ENCODE data around the gene CANT1.

The CANT1 gene

GRCh38 chr17:78996781-78997201 lies 12.8 kb downstream of the CANT1 start:
- H3K9me3 ChIP-seq (ENCODE audit: low read length): peaks cover 7% of the 10 kb centered on the region
- no peaks in the 10 kb centered on the region for H3K4me1 ChIP-seq (ENCODE audit: insufficient read depth, low read length)
- H2AFZ ChIP-seq (ENCODE audit: low read depth, low read length): no peak overlapping the region
- H3K27me3 ChIP-seq (ENCODE audit: insufficient read depth, low read length): no peaks in the 10 kb centered on the region
- H3K36me3 ChIP-seq (ENCODE audit: insufficient read depth, low read length): peaks cover 61% of the 10 kb centered on the region
- H3K4me3 ChIP-seq (ENCODE audit: low read length): no peak overlapping the region

DNA sequence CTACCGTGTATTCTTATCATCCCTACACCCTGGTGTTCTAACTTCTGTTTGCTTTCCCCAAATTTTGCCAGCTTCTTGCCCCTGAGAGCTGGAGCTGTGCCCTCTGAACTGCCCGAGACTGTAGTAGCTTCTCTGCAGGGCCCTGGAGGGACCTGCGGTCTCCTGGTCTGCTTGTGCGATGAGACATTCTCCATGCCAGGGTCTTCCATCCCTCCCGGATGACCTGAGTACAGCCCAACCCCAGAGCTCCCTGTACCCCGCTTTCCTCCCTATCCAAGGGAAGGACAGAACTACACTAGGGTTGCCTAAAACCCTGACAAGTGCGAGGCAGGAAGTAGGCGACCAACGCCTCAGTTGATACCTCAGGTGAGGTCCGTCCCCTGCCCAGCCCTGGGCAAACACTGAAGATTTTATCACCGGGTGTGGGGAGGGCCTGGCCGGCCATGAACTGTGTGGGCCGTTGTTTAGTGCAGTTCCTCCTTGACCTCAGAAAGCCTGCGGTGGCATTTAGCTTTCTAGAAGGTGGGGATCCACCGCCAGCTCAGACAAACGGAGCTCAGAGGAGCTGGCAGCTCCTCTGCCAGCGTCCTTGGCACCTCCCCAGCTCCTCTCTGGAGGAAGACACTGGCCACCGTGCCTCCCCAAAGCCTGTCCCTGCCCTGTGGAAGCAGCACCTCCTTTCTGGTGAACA lies 13.7 kb downstream of the CANT1 start:
- Histone ChIP-seq H3K9me3 (ENCODE audit: low read length) (peaks cover 7% of the 10 kb centered on the region), H3K36me3 (ENCODE audit: insufficient read depth, low read length) (peaks cover 70% of the 10 kb centered on the region), H3K27me3 (ENCODE audit: insufficient read depth, low read length) (no peaks in the 10 kb centered on the region), H3K4me3 (ENCODE audit: low read length) (no peak overlapping the region), H3K4me1 (ENCODE audit: insufficient read depth, low read length) (no peaks in the 10 kb centered on the region), H2AFZ (ENCODE audit: low read depth, low read length) (no peak overlapping the region)

GRCh38 chr17:78995022-78995760 lies 14.4 kb downstream of the CANT1 start:
- Histone ChIP-seq H3K9me3 (ENCODE audit: low read length) (peaks cover 10% of the 10 kb centered on the region), H2AFZ (ENCODE audit: low read depth, low read length) (no peak overlapping the region), H3K27me3 (ENCODE audit: insufficient read depth, low read length) (no peaks in the 10 kb centered on the region), H3K4me1 (ENCODE audit: insufficient read depth, low read length) (no peaks in the 10 kb centered on the region), H3K36me3 (ENCODE audit: insufficient read depth, low read length) (peaks cover 73% of the 10 kb centered on the region), H3K4me3 (ENCODE audit: low read length) (no peak overlapping the region)

DNA sequence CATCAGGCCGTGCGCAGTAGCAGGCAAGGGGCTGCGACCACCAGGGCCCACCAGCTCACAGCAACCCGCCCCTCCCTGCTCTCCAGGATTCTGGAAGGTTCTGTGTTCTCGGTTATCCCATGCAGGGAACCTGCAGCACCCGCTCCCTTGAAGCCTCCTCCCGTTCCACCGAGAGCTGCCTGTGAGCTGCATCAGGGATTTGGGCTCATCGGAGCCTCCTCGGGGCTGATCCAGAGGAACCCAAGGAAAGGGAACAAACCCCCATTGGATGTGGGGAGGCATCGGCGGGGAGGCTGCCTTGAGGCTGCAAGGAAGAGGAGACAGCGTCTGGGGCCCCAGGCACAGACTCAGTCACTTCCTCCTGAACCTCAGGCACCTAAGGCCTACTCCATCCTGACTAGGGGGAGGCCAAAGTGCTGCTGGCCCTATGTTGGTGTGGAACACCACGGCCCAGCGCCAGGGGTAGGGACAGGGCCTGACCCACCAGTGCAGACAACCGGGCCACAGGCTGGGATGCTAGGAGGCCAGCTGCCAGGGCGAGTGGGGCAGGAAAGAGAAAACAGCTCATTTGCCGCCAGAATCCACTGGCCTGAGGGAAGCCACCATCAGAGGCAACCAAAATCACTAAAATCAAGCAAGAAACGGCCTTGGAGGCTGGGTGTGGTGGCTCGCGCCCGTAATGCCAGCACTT lies 15.4 kb downstream of the CANT1 start:
- Histone ChIP-seq H2AFZ (ENCODE audit: low read depth, low read length) (no peak overlapping the region), H3K9me3 (ENCODE audit: low read length) (peaks cover 10% of the 10 kb centered on the region), H3K36me3 (ENCODE audit: insufficient read depth, low read length) (peaks cover 70% of the 10 kb centered on the region), H3K4me1 (ENCODE audit: insufficient read depth, low read length) (no peaks in the 10 kb centered on the region), H3K4me3 (ENCODE audit: low read length) (no peak overlapping the region), H3K27me3 (ENCODE audit: insufficient read depth, low read length) (no peaks in the 10 kb centered on the region)

GRCh38 chr17:78993241-78993956 lies 16.2 kb downstream of the CANT1 start:
- no peak overlapping the region for H3K4me3 ChIP-seq (ENCODE audit: low read length)
- H3K36me3 ChIP-seq (ENCODE audit: insufficient read depth, low read length): peaks cover 68% of the 10 kb centered on the region
- peaks cover 10% of the 10 kb centered on the region for H3K9me3 ChIP-seq (ENCODE audit: low read length)
- H3K27me3 ChIP-seq (ENCODE audit: insufficient read depth, low read length): no peaks in the 10 kb centered on the region
- no peak overlapping the region for H2AFZ ChIP-seq (ENCODE audit: low read depth, low read length)
- no peaks in the 10 kb centered on the region for H3K4me1 ChIP-seq (ENCODE audit: insufficient read depth, low read length)

DNA sequence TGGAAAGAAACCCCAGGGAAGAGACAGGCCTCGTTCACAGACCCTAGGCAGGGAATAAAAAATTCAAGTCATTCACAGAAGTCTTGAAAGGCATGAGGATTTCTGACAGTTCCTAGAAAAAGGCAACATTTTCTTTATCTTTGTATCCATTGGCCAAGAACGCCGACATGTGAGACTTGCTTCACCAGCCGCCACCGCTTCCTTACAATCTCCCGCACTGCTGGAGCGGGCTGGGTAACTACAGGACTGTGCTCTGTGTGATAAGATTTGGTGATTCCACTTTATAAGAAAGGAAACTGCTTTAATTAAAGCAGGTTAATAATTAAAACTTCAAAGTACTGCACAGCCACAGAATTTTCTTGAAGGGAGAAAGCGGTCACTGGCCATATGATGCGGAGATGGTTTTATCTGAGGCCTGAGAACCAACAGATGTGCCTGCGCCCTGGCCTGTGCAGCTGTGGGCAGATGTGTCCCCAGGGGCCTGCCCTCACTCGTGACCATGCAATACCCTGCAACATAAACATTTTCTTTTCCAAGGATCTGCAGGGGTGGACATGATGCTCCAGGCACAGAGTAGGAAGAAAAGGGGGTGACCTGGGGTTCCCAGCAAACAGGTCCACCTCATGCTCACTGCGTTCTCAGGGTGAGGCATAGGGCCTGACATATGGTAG lies 16.9 kb downstream of the CANT1 start:
- H2AFZ ChIP-seq (ENCODE audit: low read depth, low read length): no peak overlapping the region
- H3K9me3 ChIP-seq (ENCODE audit: low read length): peaks cover 10% of the 10 kb centered on the region
- no peaks in the 10 kb centered on the region for H3K27me3 ChIP-seq (ENCODE audit: insufficient read depth, low read length)
- H3K4me3 ChIP-seq (ENCODE audit: low read length): no peak overlapping the region
- peaks cover 61% of the 10 kb centered on the region for H3K36me3 ChIP-seq (ENCODE audit: insufficient read depth, low read length)
- no peaks in the 10 kb centered on the region for H3K4me1 ChIP-seq (ENCODE audit: insufficient read depth, low read length)

DNA sequence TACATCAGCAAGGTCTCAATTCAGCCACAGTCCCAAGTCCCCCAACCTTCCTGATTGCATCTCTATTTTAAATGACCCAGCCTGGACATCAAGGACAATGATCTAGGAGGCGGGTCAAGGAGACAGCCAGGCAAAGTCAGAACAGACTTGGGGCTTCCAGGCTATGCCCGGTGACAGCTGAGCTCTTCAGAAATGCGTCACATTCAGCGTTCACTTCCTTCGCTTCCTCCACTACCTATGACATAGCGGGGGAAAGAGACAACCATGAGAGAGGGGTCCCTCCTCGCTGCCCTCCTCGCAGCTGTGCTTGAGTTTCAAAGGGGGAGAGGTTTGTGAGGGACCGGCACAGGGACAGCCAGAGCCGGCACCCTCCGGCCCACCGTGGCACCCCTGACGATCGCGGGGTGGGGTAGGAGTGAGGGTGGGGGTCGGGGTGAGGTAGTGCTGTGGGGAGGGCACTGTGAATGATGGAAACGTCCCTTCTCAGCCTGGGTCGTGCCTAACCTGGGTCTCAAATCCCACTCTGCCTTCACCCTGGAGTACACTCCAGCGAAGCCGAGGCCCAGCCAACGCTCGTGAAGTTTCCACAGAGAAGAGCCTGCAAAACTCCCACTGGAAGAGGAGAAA lies 17.5 kb downstream of the CANT1 start:
- H2AFZ ChIP-seq (ENCODE audit: low read depth, low read length): no peak overlapping the region
- H3K27me3 ChIP-seq (ENCODE audit: insufficient read depth, low read length): no peaks in the 10 kb centered on the region
- H3K36me3 ChIP-seq (ENCODE audit: insufficient read depth, low read length): peaks cover 57% of the 10 kb centered on the region
- H3K4me3 ChIP-seq (ENCODE audit: low read length): no peak overlapping the region
- H3K9me3 ChIP-seq (ENCODE audit: low read length): peaks cover 10% of the 10 kb centered on the region
- H3K4me1 ChIP-seq (ENCODE audit: insufficient read depth, low read length): peaks cover under 1% of the 10 kb centered on the region

DNA sequence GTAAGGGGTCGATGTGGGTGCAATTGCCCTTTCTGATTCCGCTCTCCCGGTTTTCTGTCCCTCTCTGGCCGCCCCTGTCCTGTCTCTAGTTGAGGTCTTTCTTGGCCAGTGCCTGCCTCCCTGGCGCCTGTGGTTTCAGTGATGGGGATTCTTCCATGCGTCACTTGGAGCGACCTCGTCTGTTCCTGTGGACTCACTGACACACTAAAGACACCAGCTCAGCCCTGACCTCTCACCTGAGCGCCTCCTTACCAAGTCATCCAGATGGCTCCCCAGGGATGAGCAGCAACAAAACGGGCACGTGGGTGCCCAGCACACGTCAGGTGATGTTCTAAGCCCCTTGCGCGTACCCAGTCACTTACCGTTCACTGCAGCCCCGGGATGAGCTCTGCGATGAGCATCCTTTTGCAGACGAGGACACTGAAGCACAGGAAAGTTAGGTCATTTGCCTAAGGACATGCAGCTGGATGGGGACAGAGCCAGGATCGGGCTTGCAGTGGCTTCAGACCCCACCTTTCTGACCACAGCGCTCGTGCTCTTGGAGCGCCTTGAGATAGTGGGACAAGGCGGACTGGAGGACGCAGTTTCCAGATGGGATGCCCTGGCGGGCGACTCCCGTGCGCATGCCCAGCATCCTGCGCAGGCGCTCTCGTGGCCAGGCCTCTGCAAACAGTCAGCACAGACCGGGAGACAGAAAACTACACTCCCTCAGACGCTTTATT lies 18.4 kb downstream of the CANT1 start:
- peaks cover 48% of the 10 kb centered on the region for H3K36me3 ChIP-seq (ENCODE audit: insufficient read depth, low read length)
- H3K27me3 ChIP-seq (ENCODE audit: insufficient read depth, low read length): no peaks in the 10 kb centered on the region
- H2AFZ ChIP-seq (ENCODE audit: low read depth, low read length): no peak overlapping the region
- peaks cover 10% of the 10 kb centered on the region for H3K9me3 ChIP-seq (ENCODE audit: low read length)
- no peak overlapping the region for H3K4me3 ChIP-seq (ENCODE audit: low read length)
- H3K4me1 ChIP-seq (ENCODE audit: insufficient read depth, low read length): peaks cover 9% of the 10 kb centered on the region

DNA sequence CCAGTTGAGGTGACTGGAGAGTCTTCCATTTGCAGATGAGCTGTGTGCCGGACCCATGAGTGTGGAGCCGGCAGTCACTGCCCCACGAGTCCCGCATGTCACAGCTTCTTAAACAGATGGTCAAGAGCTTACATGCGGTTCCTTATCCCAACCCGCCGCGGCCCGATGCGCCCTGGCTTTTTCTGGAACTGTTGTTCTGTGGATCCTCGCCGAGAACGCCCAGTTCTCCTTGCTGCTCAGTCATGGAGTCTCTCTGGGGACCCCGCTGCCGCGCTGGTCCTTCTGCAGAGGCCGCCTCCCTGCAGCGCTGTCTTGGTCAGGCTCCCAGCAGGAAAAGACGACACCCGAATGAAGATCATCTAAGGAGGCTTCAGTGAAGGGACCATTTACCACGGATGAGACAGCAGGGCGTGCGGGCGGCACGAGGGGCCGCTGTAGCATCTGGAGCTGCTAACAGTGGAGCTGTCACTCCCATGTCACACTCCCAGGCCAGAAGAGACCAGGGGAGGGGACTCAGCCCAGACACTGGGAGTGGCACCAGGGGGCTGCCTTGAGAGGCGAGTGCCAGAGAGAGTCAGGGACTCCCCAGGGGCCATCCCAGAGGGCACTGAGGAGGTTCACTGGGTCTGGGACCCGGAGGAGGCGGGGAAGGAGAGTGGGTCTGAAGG lies 19.1 kb downstream of the CANT1 start:
- H2AFZ ChIP-seq (ENCODE audit: low read depth, low read length): no peak overlapping the region

DNA sequence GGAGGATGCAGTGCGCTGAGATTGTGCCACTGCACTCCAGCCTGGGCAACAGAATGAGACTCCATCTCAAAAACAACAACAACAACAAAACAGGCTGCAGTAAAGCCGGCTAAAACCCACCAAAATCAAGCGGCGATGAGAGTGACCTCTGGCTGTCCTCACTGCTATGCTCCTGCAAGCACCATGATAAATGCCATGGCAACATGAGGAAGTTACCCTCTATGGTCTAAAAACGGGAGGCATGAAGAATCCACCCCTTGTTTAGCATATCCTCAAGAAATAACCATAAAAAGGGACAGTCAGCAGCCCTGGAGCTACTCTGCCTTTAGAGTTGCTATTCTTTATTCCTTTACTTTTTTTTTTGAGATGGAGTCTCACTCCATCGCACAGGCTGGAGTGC lies 21.4 kb downstream of the CANT1 start:
- no peak overlapping the region for H2AFZ ChIP-seq (ENCODE audit: low read depth, low read length)
- peaks cover 22% of the 10 kb centered on the region for H3K36me3 ChIP-seq (ENCODE audit: insufficient read depth, low read length)
- no peaks in the 10 kb centered on the region for H3K27me3 ChIP-seq (ENCODE audit: insufficient read depth, low read length)
- H3K4me3 ChIP-seq (ENCODE audit: low read length): no peak overlapping the region
- H3K9me3 ChIP-seq (ENCODE audit: low read length): peaks cover 3% of the 10 kb centered on the region
- peaks cover 9% of the 10 kb centered on the region for H3K4me1 ChIP-seq (ENCODE audit: insufficient read depth, low read length)

More for the DNA sequence above, 19.1 kb downstream of the CANT1 start:
- H3K36me3 ChIP-seq (ENCODE audit: insufficient read depth, low read length): peaks cover 42% of the 10 kb centered on the region
- peaks cover 10% of the 10 kb centered on the region for H3K9me3 ChIP-seq (ENCODE audit: low read length)
- H3K4me3 ChIP-seq (ENCODE audit: low read length): no peak overlapping the region
- peaks cover 9% of the 10 kb centered on the region for H3K4me1 ChIP-seq (ENCODE audit: insufficient read depth, low read length)
- H3K27me3 ChIP-seq (ENCODE audit: insufficient read depth, low read length): no peaks in the 10 kb centered on the region

- Histone ChIP-seq H3K36me3 (ENCODE audit: insufficient read depth, low read length) (peaks cover 15% of the 10 kb centered on the region), H3K4me3 (ENCODE audit: low read length) (no peak overlapping the region), H3K4me1 (ENCODE audit: insufficient read depth, low read length) (peaks cover 9% of the 10 kb centered on the region), H3K27me3 (ENCODE audit: insufficient read depth, low read length) (no peaks in the 10 kb centered on the region), H2AFZ (ENCODE audit: low read depth, low read length) (no peak overlapping the region), H3K9me3 (ENCODE audit: low read length) (peaks cover 3% of the 10 kb centered on the region)
These were observed 22.8 kb downstream of the CANT1 start for GRCh38 chr17:78986649-78987328.
